SK-N-MC (cell line): ENCODE measurements around the gene VSNL1.

Experiments
- EZH2 ChIP-seq: fragments of 200-600 bp; sonication (generic); IDR thresholded peaks from one replicate; pipeline ENCODE4 v1.6.1; 2017; ENCODE audit warnings: antibody characterized with exemption
- POLR2AphosphoS5 ChIP-seq: IDR thresholded peaks from 2 replicates; pipeline ENCODE4 v1.6.1; 2012; ENCODE audit warnings: mild to moderate bottlenecking, low read depth, low read length, borderline replicate concordance

GRCh38 chr2:17536416-17536815, 4.1 kb upstream of the VSNL1 start:
- no peak for TF ChIP-seq EZH2
- no peak for TF ChIP-seq POLR2AphosphoS5
